Psoas muscle (tissue), 8 donors: ENCODE results near the gene WIPF1. TPM values are rescaled to one million over a fixed set of nuclear protein-coding genes. Genes with fewer than 3 reads are reported as not detected.

Source experiments
- ATAC-seq, 4 donors: fragments of 200-7000 bp; cut with Tn5 transposase; one replicate each; pipeline ENCODE4 v1.9.1; 2020; ENCODE audit warnings: moderate library complexity in 3 of 4, mild to moderate bottlenecking in 2 of 4
- DNase-seq, 2 donors: peaks; one replicate each; pipeline ENCODE4 v3.0.0-alpha.2; 2020
- H3K27ac ChIP-seq: fragments of 200-600 bp; one replicate; pipeline ENCODE4 v1.8.0; 2022
- H3K27me3 ChIP-seq, 3 donors: fragments of 200-600 bp in 1 of 3; one replicate each; pipeline versions ENCODE4 v1.6.1 to v1.8.0; 2013 to 2022; ENCODE audit warnings: low read length in 2 of 3, mild to moderate bottlenecking in 2 of 3, moderate library complexity in 1 of 3; ENCODE audit not compliant: insufficient read depth in 3 of 3
- H3K36me3 ChIP-seq, 2 donors: fragments of 200-600 bp in 1 of 2; one replicate each; pipeline versions ENCODE4 v1.6.1 to v1.8.0; 2013 to 2022; ENCODE audit warnings: low read depth in 1 of 2, mild to moderate bottlenecking in 1 of 2, moderate library complexity in 1 of 2; ENCODE audit not compliant: insufficient read depth in 1 of 2
- H3K4me1 ChIP-seq: fragments of 200-600 bp; one replicate; pipeline ENCODE4 v1.8.0; 2022
- H3K4me3 ChIP-seq: fragments of 200-600 bp; one replicate; pipeline ENCODE4 v1.8.0; 2022; ENCODE audit warnings: mild to moderate bottlenecking
- H3K9me3 ChIP-seq: fragments of 200-600 bp; one replicate; pipeline ENCODE4 v1.8.0; 2022
- CTCF ChIP-seq: fragments of 200-600 bp; IDR thresholded peaks from one replicate; pipeline ENCODE4 v1.8.0; 2022; ENCODE audit warnings: antibody characterized with exemption
- WGBS, 3 donors: extraction: QIAGEN DNeasy Blood & Tissue Kit; methylation state at CpG; one replicate each; pipeline versions ENCODE4 v1.1.6 to v1.1.7; 2013; 5-methylcytosine and 5-hydroxymethylcytosine counted together
- intact Hi-C, 2 donors: fragments of 100-400 bp; cut with DNase I; formaldehyde crosslinking; loops; one replicate each; pipeline versions ENCODE4 v1.11.0 to v1.14.2; 2022
- polyA plus RNA-seq, 3 donors: library from polyadenylated mRNA; stranded (reverse); fragments of 200-250 nt; gene quantifications; one replicate each; pipeline ENCODE4 v1.2.3, GENCODE V29; 2013
- total RNA-seq, 4 donors: library from RNA; stranded (reverse); fragmentation: NEBNext Ultra II Directional in 2 of 4; extraction: Animal tissue kit (Norgen Biotek cat#: 25700) in 2 of 4; gene quantifications; one replicate each; pipeline versions ENCODE4 v1.2.1 to v1.2.4, GENCODE V29; 2021 to 2023
- donor health status: healthy with polysubstance abuse.
- donor health status: DM: no; HTN: no; CAD: no; lungs with moderate emphysema.
- donor health status: Bipolar disorder and iron deficiency.
- donor health status: healthy.
- donor health status: DM: yes; HTN: yes; CAD: no.
- donor health status: DM: no; HTN: no; CAD: no.
- donor health status: DM: no; HTN: no; CAD: no.
- donor health status: DM: yes; HTN: yes; CAD: no.

The WIPF1 gene
- total and polyA plus RNA-seq, 7 donors = 3.4 to 10.0 (median 6.2) TPM

GRCh38 chr2:174634130-174635014 lies 36.8 kb upstream of the WIPF1 start:
- Histone ChIP-seq H3K9me3 (no peaks in the 10 kb centered on the region), H3K36me3 (no peaks in the 10 kb centered on the region), H3K4me3 (peak overlapping the region; percentile 42), H3K27ac (peak overlapping the region; percentile 58), H3K4me1 (no peaks in the 10 kb centered on the region), H3K27me3 (no peaks in the 10 kb centered on the region)
- TF ChIP-seq CTCF = no peak
- DNase-seq (no peak), ATAC-seq (peak in 1 of 4 donors; percentile 43)
- 32 to 42% (median 39%) methylated on average over 13 of the region's 13 CpGs for WGBS, 3 donors
- intact Hi-C loops = no loop called here

GRCh38 chr2:174633623-174633930 lies 36.0 kb upstream of the WIPF1 start:
- Histone ChIP-seq H3K27ac (peak overlapping the region; percentile 58), H3K4me3 (peak overlapping the region; percentile 42), H3K27me3 (no peaks in the 10 kb centered on the region)

GRCh38 chr2:174632841-174633622 lies 35.4 kb upstream of the WIPF1 start:
- intact Hi-C loops = no loop called here

More at GRCh38 chr2:174633623-174633930, 36.0 kb upstream of the WIPF1 start:
- TF ChIP-seq CTCF = no peak
- H3K36me3 ChIP-seq = no peaks in the 10 kb centered on the region
- H3K9me3 ChIP-seq = no peaks in the 10 kb centered on the region
- intact Hi-C loops = no loop called here
- no peaks in the 10 kb centered on the region for H3K4me1 ChIP-seq
- ATAC-seq = no peak
- WGBS, 3 donors = 60 to 76% (median 63%) methylated on average over 8 of the region's 8 CpGs
- no peak for DNase-seq

More at GRCh38 chr2:174632841-174633622, 35.4 kb upstream of the WIPF1 start:
- Histone ChIP-seq H3K36me3 (no peaks in the 10 kb centered on the region), H3K9me3 (no peaks in the 10 kb centered on the region), H3K4me3 (peak overlapping the region; percentile 42), H3K4me1 (no peaks in the 10 kb centered on the region), H3K27me3 (no peaks in the 10 kb centered on the region), H3K27ac (peak overlapping the region; percentile 14)
- ATAC-seq = no peak
- WGBS, 3 donors = 59 to 60% (median 59%) methylated on average over 7 of the region's 7 CpGs
- no peak for TF ChIP-seq CTCF
- DNase-seq = no peak
